NCI-H2171 treated with DMSO at 0.1 percent for 48 hours (cell line): ENCODE measurements around the gene CPNE5.

Experiments
- DNase-seq: peaks from one replicate; lab custom pipeline; 2025; lab: John Stamatoyannopoulos, UW

CPNE5 gene

GRCh38 chr6:36765594-36766398, 73.4 kb downstream of the CPNE5 start:
- DNase-seq: peak; percentile 79

DNA sequence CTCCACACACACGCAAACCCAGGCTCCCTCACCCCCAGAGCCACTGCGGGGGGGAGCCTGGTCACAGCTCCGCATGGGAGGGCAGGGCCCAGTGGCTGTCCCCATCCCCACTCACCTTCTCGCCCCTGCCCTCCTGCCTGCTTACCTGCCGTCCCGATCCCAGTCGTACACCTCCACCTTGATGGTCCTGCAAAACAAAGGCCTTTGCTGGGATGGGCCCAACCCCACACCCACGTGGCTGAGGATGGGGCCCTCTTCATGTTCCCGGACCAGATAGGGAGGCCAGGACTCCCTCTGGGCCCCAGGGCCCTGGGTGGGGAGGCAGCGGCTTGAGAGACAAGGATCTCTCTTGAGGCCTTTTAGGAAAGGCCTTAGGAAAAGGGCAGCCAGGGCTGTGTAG, 74.1 kb downstream of the CPNE5 start:
- no peak for DNase-seq

- DNase-seq: no peak
Measured at GRCh38 chr6:36762123-36762522, 77.1 kb downstream of the CPNE5 start.

- DNase-seq: no peak
Measured at GRCh38 chr6:36760685-36761435, 78.4 kb downstream of the CPNE5 start.

DNA sequence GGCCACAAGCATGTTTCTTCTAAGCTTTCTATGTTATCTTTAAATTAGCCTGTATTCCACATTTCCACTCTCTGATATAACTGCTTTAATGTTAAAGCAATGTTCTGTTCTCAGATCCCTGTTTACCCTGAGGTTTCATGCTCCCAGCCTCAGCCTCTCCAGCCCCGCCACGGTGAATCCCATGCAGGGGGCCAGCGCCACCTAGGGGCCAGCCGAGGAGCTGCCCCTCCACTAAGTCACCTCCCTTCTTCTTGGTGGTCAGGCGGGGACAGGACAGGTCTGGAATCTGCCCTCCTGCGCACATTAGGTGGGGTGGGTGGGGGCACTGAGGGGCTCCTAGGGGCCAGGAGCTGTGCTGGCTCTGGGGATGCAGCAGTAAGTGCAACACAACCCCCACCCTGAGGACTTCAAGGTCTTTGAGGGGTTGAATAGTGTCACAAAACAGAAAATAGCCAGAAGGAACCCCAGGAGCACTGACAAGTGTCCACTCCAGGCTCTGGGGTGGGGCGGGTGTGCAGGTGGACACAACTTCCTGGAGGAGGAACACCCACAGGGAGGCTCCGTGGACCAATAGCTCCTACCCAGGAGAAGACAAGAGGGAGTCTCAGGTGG, 80.0 kb downstream of the CPNE5 start:
- DNase-seq: peak; percentile 73

GRCh38 chr6:36758516-36759147, 80.6 kb downstream of the CPNE5 start:
- no peak for DNase-seq

GRCh38 chr6:36757943-36758508, 81.2 kb downstream of the CPNE5 start:
- DNase-seq: no peak

DNA sequence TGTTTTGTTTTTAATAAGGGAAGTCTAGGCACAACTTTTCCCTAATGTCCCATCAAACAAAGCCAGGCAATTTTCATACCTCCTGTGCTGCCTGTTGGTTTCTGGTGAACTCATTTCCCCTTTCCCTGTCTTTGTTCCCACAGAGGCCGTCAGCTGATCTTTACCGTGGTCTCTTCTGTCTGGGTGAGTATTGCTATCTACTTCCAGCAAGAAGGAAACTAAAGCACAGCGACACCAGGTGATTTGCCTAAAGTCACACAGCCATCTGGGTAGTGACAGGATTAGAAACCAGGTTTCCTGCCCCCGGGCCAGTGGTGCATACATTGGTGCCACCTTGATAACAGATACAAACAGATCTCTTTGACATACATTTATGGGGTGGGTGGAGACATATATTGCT, 82.0 kb downstream of the CPNE5 start:
- no peak for DNase-seq

DNA sequence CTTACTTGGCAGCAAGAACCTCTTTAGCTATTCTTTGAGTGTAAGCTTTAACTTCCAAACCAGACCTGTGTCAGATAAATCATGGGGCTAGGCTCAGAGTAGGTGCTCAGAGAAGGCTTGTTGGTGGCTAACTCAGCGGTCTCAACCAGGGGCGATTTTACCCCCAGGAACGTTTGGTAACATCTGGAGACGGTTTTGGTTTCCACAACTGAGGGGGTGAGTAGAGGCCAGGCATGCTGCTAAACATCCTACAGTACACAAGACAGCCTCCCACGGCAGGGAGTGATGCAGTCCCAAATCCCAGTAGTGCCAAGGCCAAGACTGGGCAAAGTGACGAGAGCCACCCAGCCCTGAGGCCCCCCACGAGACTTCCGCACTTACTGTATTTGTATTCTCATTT, 82.5 kb downstream of the CPNE5 start:
- DNase-seq: no peak

- no peak for DNase-seq
Measured at GRCh38 chr6:36755435-36756348, 83.6 kb downstream of the CPNE5 start.

- no peak for DNase-seq
Measured at GRCh38 chr6:36754582-36755434, 84.4 kb downstream of the CPNE5 start.

DNA sequence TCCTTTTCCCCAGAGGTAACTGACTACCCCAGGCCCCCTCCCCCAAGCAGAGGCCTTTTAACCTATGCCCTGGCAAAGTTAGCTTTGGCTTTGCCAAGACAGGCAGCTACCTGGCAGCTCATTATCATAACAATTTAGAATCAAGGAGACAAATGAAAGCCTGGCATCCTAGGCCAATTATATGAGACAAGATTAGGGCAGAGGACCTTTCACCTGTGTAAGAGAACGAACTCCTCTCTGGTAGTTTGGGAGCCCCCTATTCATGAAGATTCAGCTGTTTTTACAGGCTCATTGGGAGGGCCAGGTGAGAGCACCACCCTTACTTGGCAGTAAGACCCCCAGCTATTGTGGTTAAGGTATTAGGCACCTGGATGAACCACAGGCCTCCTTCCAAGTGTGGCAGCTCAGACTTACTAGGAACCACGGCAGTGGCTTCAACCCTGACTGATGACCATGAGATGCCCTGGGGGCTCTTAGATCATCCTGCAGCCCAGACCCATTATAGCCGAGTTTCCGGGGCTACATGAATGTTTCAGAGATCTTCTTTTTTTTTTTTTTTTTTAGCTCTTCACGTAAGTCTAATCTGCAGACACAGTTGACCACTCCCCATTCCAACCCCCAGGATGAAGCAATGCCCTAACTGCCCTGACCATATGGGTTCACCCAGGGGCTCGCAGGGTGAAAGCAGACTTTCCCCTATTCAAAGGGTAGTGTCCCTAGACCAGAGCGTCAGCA, 85.4 kb downstream of the CPNE5 start:
- DNase-seq: no peak

- DNase-seq: no peak
Measured at GRCh38 chr6:36752886-36753506, 86.2 kb downstream of the CPNE5 start.

DNA sequence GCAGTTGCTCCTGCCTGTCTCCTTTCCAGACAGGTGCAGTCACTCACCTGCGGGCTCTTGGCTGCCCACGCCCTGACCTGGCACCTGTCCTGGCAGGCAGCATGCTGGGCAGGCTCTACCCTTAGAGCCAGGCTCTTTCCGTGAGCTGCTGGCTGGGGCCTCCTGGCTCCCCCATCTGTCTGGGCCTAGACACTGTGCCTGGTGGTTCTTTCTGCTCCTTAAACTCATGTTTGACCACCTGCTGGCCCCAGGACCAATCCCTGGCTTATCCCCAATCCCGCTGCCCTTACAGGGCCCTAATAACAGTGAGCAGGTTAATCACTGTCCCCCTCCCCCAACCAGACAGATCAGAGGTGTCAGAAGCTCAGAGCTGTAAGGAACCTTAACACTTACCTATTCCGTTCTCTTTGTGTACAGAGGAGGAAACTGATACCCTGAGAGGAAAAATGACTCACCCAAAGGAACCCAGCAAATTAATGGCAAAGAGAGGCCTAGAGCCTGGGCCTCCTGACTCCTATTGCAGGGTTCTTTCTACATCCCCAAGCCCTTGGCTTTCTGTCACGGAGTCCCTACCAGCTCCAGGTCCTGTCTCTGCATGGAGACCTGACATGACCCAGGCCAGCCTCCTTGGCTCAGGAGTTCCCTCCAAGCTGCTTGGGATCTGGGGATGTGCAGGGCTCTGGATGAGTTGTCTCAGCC, 86.9 kb downstream of the CPNE5 start:
- DNase-seq: peak; percentile 36

- DNase-seq: no peak
Measured at GRCh38 chr6:36751833-36752186, 87.4 kb downstream of the CPNE5 start.

- DNase-seq: no peak
Measured at GRCh38 chr6:36751091-36751490, 88.2 kb downstream of the CPNE5 start.

- DNase-seq: no peak
Measured at GRCh38 chr6:36749829-36750489, 89.3 kb downstream of the CPNE5 start.

DNA sequence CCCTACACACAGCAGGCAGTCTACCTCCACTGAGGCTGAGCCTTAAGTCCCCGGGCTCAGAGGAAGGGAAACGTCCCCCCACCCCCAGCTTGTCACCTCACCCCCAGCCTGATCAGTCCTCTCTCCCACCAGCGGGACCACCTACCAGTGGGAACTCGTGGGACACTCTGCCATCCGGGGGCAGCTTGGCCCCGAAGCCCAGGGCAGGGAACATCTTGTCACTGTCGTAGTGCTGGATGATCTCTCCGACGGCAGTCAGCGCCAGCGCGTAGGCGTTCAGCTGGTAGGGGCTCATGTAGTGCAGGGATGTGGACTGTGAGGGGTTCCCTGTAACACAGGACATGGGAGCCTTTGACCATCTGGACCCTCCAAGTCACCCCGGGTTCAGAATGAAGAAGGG, 93.0 kb downstream of the CPNE5 start:
- no peak for DNase-seq
